GM12891 (cell line): ENCODE results near the gene SPSB4.

Experiments
- PAX5 ChIP-seq: IDR thresholded peaks from 2 replicates; pipeline ENCODE4 v1.6.1; 2011; ENCODE audit warnings: low read length, moderate library complexity, mild to moderate bottlenecking; ENCODE audit not compliant: insufficient read depth, severe bottlenecking
- POLR2A ChIP-seq: IDR thresholded peaks from 2 replicates; pipeline ENCODE4 v1.6.1; 2011; ENCODE audit warnings: low read depth, low read length, control low read depth
- POLR2AphosphoS5 ChIP-seq: IDR thresholded peaks from 2 replicates; pipeline ENCODE4 v1.6.1; 2011; ENCODE audit warnings: low read depth, low read length, control low read depth
- POU2F2 ChIP-seq: IDR thresholded peaks from 2 replicates; pipeline ENCODE4 v1.6.1; 2011; ENCODE audit warnings: low read depth, mild to moderate bottlenecking, control low read depth, low read length, moderate library complexity
- SPI1 ChIP-seq: IDR thresholded peaks from 2 replicates; pipeline ENCODE4 v1.6.1; 2011; ENCODE audit warnings: low read depth, low read length, control low read depth
- TAF1 ChIP-seq: IDR thresholded peaks from 2 replicates; pipeline ENCODE4 v1.6.1; 2011; ENCODE audit warnings: low read depth, low read length, control low read depth

DNA sequence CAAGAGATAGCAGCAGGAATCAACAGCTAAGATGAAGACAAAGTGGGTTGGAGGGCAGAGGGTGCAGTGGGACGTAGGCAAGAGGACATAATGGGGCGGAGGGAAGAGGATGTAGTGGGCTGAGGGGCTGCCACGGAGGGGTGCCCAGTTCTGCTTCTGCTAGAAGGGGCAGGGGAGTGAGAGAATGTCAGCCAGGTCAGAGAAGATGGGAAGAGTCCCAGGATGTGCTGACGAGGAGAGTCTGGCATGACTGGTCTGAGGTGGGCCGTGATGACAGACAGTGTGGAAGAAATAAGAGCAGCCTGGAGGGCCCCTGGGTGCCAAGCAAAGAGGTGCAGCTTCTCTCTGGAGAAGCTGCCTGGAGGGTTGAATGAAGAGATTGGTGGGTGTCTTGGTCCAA lies 4.0 kb downstream of the SPSB4 start:
- TF ChIP-seq POLR2AphosphoS5, result no peak
- TF ChIP-seq POLR2A, result no peak
- TF ChIP-seq PAX5, result no peak
- no peak for TF ChIP-seq TAF1
- TF ChIP-seq SPI1, result no peak
- no peak for TF ChIP-seq POU2F2
